Measurements from ENCODE around the gene HOXD1.

GRCh38 chr2:176146645-176147044 is 41.8 kb upstream of the HOXD1 start:
- no peak for TF ChIP-seq CTCF (IDR thresholded peaks at IDR 0.05)
- TF ChIP-seq ZFX (IDR thresholded peaks at IDR 0.05; ENCODE audit: borderline replicate concordance), result no peak

Measured in 22Rv1 (cell line).